Measurements from ENCODE around the gene MLLT1. TPM values are rescaled to one million over a fixed set of nuclear protein-coding genes. Genes with fewer than 3 reads are reported as not detected.
A peak's percentile ranks its signal among the peaks of the same experiment; 100 is the strongest.

Gene MLLT1
- total and polyA plus RNA-seq, 7 donors = 9.9 to 25.5 (median 16.3) TPM

- H3K4me3 ChIP-seq = peak overlapping the region; percentile 44 to 69 (median 59)
- H3K36me3 ChIP-seq = no peaks in the 10 kb centered on the region
- H3K27ac ChIP-seq = peak overlapping the region; percentile 72 to 78 (median 76)
- TF ChIP-seq EP300 (IDR thresholded peaks at IDR 0.05) (no peak), CTCF (IDR thresholded peaks at IDR 0.05) (peak; percentile 44 to 59 (median 56)), POLR2AphosphoS5 (IDR thresholded peaks at IDR 0.05) (peak in 3 of 4 donors; percentile 48 to 70 (median 52)), POLR2A (IDR thresholded peaks at IDR 0.05) (no peak)
- intact Hi-C loops (cut with DNase I) = loop anchor here (10.0 kb wide), 1 partner anchor 155 kb away; no protein-coding TSS in a partner anchor
- peak; percentile 99 for DNase-seq
- WGBS, 2 donors = 0 to 1% methylated on average over 68 of the region's 68 CpGs
- H3K4me1 ChIP-seq = peaks cover 0 to 20% (median 14%) of the 10 kb centered on the region in 4 donors
- H3K9me3 ChIP-seq = no peaks in the 10 kb centered on the region
- no peaks in the 10 kb centered on the region for H3K27me3 ChIP-seq
Observed at GRCh38 chr19:6199240-6199994, 80.4 kb downstream of the MLLT1 start.

GRCh38 chr19:6198896-6199239, 80.9 kb downstream of the MLLT1 start:
- H3K9me3 ChIP-seq = no peaks in the 10 kb centered on the region
- H3K4me3 ChIP-seq = peak overlapping the region; percentile 44 to 69 (median 59)
- intact Hi-C loops (cut with DNase I) = loop anchor here (10.0 kb wide), 1 partner anchor 154 kb away; no protein-coding TSS in a partner anchor
- H3K27me3 ChIP-seq = no peaks in the 10 kb centered on the region
- 21 to 34% methylated on average over 8 of the region's 8 CpGs for WGBS, 2 donors
- H3K36me3 ChIP-seq = no peaks in the 10 kb centered on the region
- TF ChIP-seq POLR2A (IDR thresholded peaks at IDR 0.05) = no peak
- no peak for TF ChIP-seq EP300 (IDR thresholded peaks at IDR 0.05)
- TF ChIP-seq POLR2AphosphoS5 (IDR thresholded peaks at IDR 0.05) = no peak
- no peak for TF ChIP-seq CTCF (IDR thresholded peaks at IDR 0.05)
- no peak for DNase-seq
- H3K4me1 ChIP-seq = peaks cover 0 to 20% (median 14%) of the 10 kb centered on the region in 4 donors
- H3K27ac ChIP-seq = peak overlapping the region; percentile 53 to 76 (median 66)

- H3K27me3 ChIP-seq = no peaks in the 10 kb centered on the region
- WGBS, 2 donors = 88 to 97% methylated on average over 5 of the region's 5 CpGs
- H3K4me1 ChIP-seq = peaks cover 0 to 20% (median 14%) of the 10 kb centered on the region in 4 donors
- DNase-seq = no peak
- H3K4me3 ChIP-seq = no peak overlapping the region
- H3K36me3 ChIP-seq = no peaks in the 10 kb centered on the region
- intact Hi-C loops (cut with DNase I) = loop anchor here (10.0 kb wide), 1 partner anchor 152 kb away; no protein-coding TSS in a partner anchor
- TF ChIP-seq POLR2AphosphoS5 (IDR thresholded peaks at IDR 0.05) = no peak
- no peak for TF ChIP-seq CTCF (IDR thresholded peaks at IDR 0.05)
- TF ChIP-seq EP300 (IDR thresholded peaks at IDR 0.05) = no peak
- TF ChIP-seq POLR2A (IDR thresholded peaks at IDR 0.05) = no peak
- no peaks in the 10 kb centered on the region for H3K9me3 ChIP-seq
- no peak overlapping the region for H3K27ac ChIP-seq
Observed at GRCh38 chr19:6196361-6196760, 83.4 kb downstream of the MLLT1 start.

GRCh38 chr19:6188811-6189210, 91.0 kb downstream of the MLLT1 start:
- no peaks in the 10 kb centered on the region for H3K9me3 ChIP-seq
- no peak for TF ChIP-seq EP300 (IDR thresholded peaks at IDR 0.05)
- TF ChIP-seq POLR2AphosphoS5 (IDR thresholded peaks at IDR 0.05) = no peak
- no peak for TF ChIP-seq POLR2A (IDR thresholded peaks at IDR 0.05)
- no peak for TF ChIP-seq CTCF (IDR thresholded peaks at IDR 0.05)
- H3K36me3 ChIP-seq = no peaks in the 10 kb centered on the region
- H3K27me3 ChIP-seq = no peaks in the 10 kb centered on the region
- no peak overlapping the region for H3K27ac ChIP-seq
- no peak for DNase-seq
- no peak overlapping the region for H3K4me3 ChIP-seq
- intact Hi-C loops (cut with DNase I) = no loop called here
- no peaks in the 10 kb centered on the region for H3K4me1 ChIP-seq
- WGBS, 2 donors = 92 to 96% methylated on average over 2 of the region's 2 CpGs
